GM10266 (cell line): Measurements from ENCODE around the gene GFAP.

ENCODE experiments used
- DNase-seq: peaks from one replicate; pipeline ENCODE4 v3.0.0; 2012; ENCODE audit errors: extremely low spot score
- TF ChIP-seq, protein P1 (sequence below): IDR thresholded peaks from 2 replicates; pipeline ENCODE4 v1.5.1; 2012; ENCODE audit warnings: mild to moderate bottlenecking, low read depth; ENCODE audit not compliant: control insufficient read depth, insufficient read depth; ENCODE audit errors: missing control alignments

Gene GFAP

DNA sequence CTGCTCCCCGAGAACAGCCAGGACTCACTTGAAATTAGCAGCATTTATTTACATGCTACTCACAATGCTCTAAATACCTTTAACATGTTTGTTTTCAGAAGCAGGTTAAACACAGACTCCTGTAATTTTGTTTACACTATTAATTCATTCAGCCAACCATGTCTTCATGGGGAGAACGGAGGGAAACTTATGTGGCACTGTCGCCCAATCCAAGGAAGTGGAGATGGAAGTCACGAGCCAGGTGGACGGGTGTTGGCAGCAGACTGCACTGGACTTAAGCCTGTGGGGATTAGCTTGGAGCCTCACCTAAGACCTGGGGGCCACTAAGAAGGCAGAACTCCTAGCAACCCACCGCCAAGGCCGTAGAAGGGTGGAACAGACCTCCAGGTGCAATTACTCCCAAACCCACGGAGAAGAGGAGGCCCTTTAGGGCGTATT lies 8.8 kb upstream of the GFAP start:
- TF ChIP-seq, protein P1, sequence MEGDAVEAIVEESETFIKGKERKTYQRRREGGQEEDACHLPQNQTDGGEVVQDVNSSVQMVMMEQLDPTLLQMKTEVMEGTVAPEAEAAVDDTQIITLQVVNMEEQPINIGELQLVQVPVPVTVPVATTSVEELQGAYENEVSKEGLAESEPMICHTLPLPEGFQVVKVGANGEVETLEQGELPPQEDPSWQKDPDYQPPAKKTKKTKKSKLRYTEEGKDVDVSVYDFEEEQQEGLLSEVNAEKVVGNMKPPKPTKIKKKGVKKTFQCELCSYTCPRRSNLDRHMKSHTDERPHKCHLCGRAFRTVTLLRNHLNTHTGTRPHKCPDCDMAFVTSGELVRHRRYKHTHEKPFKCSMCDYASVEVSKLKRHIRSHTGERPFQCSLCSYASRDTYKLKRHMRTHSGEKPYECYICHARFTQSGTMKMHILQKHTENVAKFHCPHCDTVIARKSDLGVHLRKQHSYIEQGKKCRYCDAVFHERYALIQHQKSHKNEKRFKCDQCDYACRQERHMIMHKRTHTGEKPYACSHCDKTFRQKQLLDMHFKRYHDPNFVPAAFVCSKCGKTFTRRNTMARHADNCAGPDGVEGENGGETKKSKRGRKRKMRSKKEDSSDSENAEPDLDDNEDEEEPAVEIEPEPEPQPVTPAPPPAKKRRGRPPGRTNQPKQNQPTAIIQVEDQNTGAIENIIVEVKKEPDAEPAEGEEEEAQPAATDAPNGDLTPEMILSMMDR: no peak
- DNase-seq: no peak

DNA sequence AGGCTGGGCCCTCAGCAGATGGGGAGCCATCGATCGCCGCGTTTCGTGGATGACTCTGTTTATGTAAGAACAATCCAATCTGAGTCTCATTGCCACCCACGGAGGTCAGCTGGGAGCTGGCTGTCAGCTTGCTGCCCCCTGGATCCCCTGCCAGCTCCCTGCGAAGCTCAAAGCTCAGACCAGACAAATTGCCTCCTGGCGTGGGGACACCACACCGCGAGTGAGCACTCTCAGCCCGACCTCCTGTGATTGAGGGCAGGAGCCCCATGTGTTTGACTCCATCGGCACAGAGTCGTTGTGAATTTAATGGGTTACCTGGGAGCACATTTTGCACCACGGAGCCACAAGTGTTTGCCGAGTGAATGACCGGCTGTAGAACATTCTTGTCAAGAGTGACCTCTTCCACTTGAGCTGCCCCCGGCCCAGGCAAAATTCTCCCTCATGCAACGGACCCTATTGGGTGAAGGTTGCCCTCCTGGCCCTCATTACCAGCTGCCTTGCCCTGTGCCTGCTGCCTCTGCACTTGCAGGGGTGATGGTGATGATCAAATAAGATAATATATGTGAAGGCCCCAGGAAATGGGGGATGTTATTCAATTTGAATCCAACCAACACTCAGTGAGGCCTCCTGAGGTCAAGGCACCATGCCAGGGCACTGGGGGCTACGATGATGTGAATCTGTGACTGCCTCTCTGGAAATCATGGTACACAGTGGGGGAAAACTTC lies 7.6 kb upstream of the GFAP start:
- TF ChIP-seq, protein P1: no peak
- DNase-seq: no peak

DNA sequence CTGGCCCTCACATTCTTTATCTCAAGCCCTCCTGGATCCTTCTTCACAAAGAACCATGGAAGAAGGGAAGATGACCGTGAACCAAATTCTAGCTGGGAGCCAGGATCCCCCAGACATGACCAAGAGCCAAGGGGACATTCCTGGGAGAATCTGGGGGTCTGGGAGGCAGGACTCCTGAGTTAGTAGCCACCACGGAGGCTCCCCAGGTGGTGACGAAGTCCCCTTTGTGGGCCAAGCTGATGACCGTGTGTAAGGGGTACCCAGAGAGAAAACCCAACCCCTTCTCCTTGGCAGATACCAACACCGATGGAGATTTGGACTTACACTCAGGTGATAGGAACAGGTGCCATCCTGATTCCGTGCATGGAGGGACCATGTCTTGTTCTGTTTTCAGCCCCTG lies 6.8 kb upstream of the GFAP start:
- TF ChIP-seq, protein P1: no peak
- no peak for DNase-seq

DNA sequence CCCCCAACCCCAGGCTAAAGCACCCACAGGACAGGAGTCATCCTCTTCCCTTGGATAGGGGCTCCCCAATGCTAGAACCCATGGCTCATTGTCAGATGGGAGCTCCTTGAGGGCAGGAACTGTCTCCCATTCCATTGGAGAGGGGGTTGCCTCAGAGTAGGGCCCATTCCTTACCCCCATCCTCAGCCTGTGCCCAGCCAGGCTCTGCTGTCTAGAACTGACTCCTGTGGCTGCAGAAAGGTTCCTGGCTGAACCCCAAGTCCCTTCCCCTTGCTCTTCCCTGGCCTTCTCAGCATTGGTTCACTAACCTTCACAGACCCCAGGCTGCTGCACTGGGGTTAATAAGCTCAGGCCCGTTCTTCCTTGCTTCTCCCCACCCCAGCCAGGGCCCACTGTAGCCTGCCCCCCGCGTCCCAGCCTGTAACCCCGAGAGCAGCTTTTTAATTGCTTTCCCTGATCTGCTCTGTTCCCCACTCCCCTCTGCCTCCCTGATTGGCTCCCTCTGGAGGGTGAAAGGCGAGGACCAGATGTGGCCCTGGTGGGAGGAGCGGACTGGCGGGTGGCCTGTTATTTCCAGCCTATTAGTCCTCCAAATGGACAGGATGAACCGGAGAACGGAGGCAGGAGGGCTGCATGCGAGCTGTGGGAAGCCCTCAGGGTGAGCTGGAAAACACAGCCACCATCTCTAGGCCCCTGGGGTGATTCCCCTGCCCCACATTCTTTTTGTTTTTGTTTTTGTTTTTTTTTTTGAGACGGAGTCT lies 6.0 kb upstream of the GFAP start:
- no peak for DNase-seq

DNA sequence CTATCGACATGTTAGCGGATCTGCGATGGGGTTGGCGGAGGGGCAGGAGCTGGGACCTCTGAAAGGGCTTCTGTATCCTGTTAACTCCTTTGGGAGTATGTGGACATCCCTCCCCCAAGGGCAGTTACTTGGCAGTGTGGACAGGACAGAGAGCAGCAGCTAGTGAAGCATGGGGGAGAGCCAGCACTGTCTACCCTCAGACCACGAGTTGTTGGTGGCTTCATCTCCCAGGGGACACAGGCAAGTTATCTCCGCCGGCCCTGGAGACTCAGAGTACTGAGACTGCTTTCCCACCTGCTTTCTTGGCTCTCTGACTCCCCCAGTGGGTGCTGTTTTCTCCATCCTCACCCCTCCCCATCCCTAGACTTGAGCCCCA lies 5.3 kb upstream of the GFAP start:
- peak; percentile 46 for DNase-seq
- TF ChIP-seq, protein P1: no peak

More for the DNA sequence above, 6.0 kb upstream of the GFAP start:
- TF ChIP-seq, protein P1: no peak

DNA sequence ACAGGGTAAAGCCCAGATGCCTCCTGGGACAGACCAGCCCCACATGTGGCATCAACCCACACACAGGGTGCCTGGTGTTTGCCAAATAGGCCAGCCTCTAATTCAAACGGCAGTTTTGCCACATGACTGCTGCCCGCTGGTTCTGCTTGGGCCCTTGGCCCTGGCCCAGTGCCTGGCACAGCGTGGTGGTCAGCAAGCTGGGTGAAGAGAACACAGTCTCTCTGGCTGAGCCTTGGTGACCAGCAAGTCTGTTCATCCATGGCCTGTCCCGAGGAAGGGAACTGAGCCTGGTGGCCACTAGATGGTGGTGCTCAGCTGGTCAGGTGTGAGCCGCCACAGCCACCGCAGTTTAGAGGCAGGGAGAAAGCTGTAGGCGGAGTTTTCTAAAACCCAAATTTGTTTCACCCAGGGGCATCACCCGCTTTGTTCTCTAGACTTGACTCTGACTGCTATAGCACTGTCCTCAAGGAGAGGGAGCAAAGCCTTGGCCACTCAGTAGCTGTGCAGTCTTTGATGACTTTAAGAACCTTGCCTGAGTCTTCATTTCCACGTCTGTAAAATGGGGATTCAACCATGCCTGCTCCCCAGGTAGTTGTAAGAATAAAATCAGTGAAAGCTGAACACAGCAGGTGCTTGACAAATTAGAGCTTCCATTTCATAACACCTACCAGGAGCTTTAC lies 4.7 kb upstream of the GFAP start:
- DNase-seq: peak; percentile 89
- TF ChIP-seq, protein P1: peak; percentile 91
